GM12878 (cell line): Measurements from ENCODE around the gene NOP16. TPM values are rescaled to one million over a fixed set of nuclear protein-coding genes. Genes with fewer than 3 reads are reported as not detected.

Source experiments
- BRCA1 ChIP-seq: IDR thresholded peaks from 2 replicates; pipeline ENCODE4 v1.6.1; 2011; ENCODE audit warnings: low read depth, low read length, improper control_type of control experiment
- CBX3 ChIP-seq: fragments of 200-600 bp; sonication (generic); IDR thresholded peaks from 2 replicates; pipeline ENCODE4 v1.6.1; 2016; ENCODE audit warnings: low read depth, borderline replicate concordance
- CBX5 ChIP-seq: sonication (generic); IDR thresholded peaks from 2 replicates; pipeline ENCODE4 v1.6.1; 2016; ENCODE audit warnings: low read depth, moderate library complexity, mild to moderate bottlenecking, inconsistent platforms
- CHD1 ChIP-seq: IDR thresholded peaks from 2 replicates; pipeline ENCODE4 v1.6.1; 2012; ENCODE audit warnings: low read depth, low read length, improper control_type of control experiment
- CHD2 ChIP-seq: IDR thresholded peaks from 2 replicates; pipeline ENCODE4 v1.6.1; 2011; ENCODE audit warnings: low read depth, low read length, improper control_type of control experiment, borderline replicate concordance
- CHD4 ChIP-seq: fragments of 200-600 bp; sonication (generic); IDR thresholded peaks from 2 replicates; pipeline ENCODE4 v1.6.1; 2016; ENCODE audit warnings: mild to moderate bottlenecking
- CUX1 ChIP-seq: IDR thresholded peaks from 2 replicates; pipeline ENCODE4 v1.6.1; 2012; ENCODE audit warnings: improper control_type of control experiment, low read depth, low read length; ENCODE audit not compliant: insufficient replicate concordance
- HDAC6 ChIP-seq: fragments of 200-600 bp; sonication (generic); IDR thresholded peaks from one replicate; pipeline ENCODE4 v1.8.0; 2017; ENCODE audit warnings: antibody characterized with exemption; ENCODE audit not compliant: unreplicated experiment
- JUNB ChIP-seq: IDR thresholded peaks from 2 replicates; pipeline ENCODE4 v1.6.1; 2016; ENCODE audit warnings: antibody characterized with exemption, mild to moderate bottlenecking
- KLF5 ChIP-seq: fragments of 450-650 bp; IDR thresholded peaks from 2 replicates; pipeline ENCODE4 v1.6.1; 2014; ENCODE audit warnings: mild to moderate bottlenecking; ENCODE audit not compliant: partially characterized antibody
- MTA2 ChIP-seq: fragments of 450-650 bp; IDR thresholded peaks from 2 replicates; pipeline ENCODE4 v1.6.1; 2016; ENCODE audit warnings: low read depth, mild to moderate bottlenecking, moderate library complexity
- NR2C1 ChIP-seq: fragments of 450-650 bp; IDR thresholded peaks from 2 replicates; pipeline ENCODE4 v1.6.1; 2017; ENCODE audit warnings: antibody characterized with exemption, mild to moderate bottlenecking, moderate library complexity
- PAX8 ChIP-seq: fragments of 450-650 bp; IDR thresholded peaks from 2 replicates; pipeline ENCODE4 v1.6.1; 2017; ENCODE audit warnings: mild to moderate bottlenecking, moderate library complexity
- RAD21 ChIP-seq: IDR thresholded peaks from 2 replicates; pipeline ENCODE4 v1.6.1; 2011; ENCODE audit warnings: mild to moderate bottlenecking, low read depth, low read length, moderate library complexity; ENCODE audit not compliant: insufficient read depth
- RBBP5 ChIP-seq: fragments of 200-600 bp; sonication (generic); conservative IDR thresholded peaks from 2 replicates; pipeline ENCODE4 v1.6.1; 2016
- RCOR1 ChIP-seq: conservative IDR thresholded peaks from 2 replicates; pipeline ENCODE4 v1.6.1; 2012; ENCODE audit warnings: low read depth, low read length, improper control_type of control experiment
- RFX5 ChIP-seq: IDR thresholded peaks from 2 replicates; pipeline ENCODE4 v1.6.1; 2011; ENCODE audit warnings: low read depth, low read length, improper control_type of control experiment
- SP1 ChIP-seq: IDR thresholded peaks from one replicate; pipeline ENCODE4 v1.6.1; 2011; ENCODE audit warnings: low read depth, low read length
- STAT1 ChIP-seq: fragments of 450-650 bp; conservative IDR thresholded peaks from 2 replicates; pipeline ENCODE4 v1.6.1; 2014; ENCODE audit warnings: antibody characterized with exemption, mild to moderate bottlenecking
- SUPT20H ChIP-seq: IDR thresholded peaks from 2 replicates; pipeline ENCODE4 v1.6.1; 2011; ENCODE audit warnings: low read depth, mild to moderate bottlenecking, low read length, moderate library complexity, borderline replicate concordance; ENCODE audit not compliant: control insufficient read depth
- TARDBP ChIP-seq: IDR thresholded peaks from 2 replicates; pipeline ENCODE4 v1.6.1; 2016; ENCODE audit warnings: borderline replicate concordance
- ZBTB11 ChIP-seq: fragments of 450-650 bp; formaldehyde crosslinking; IDR thresholded peaks from 2 replicates; pipeline ENCODE4 v1.5.0; 2022; ENCODE audit warnings: mild to moderate bottlenecking, missing genetic modification characterization
- polyA plus RNA-seq, 11 experiments: library from polyadenylated mRNA; depleted of rRNA in 4 of 11; unstranded in 6 of 11; stranded (reverse) in 5 of 11; fragments of >200 nt; fragmentation: Nextera tagmentation in 4 of 11; fragmentation: Illumina TruSeq in 1 of 11; extraction: Ambion mirVana in 4 of 11; extraction: Trizol in 1 of 11; gene quantifications; 1 replicate in 1 of 11; 2 replicates in 10 of 11; pipeline versions ENCODE4 v1.2.1 to v1.2.3, GENCODE V29; 2011 to 2016; ENCODE audit warnings: inconsistent platforms in 2 of 11, missing spikeins in 2 of 11, low read depth in 1 of 11
- total RNA-seq, 4 experiments: library from RNA; depleted of rRNA in 3 of 4; stranded (reverse); fragments of >200 nt in 3 of 4; fragmentation: Illumina TruSeq in 1 of 4; extraction: Trizol in 1 of 4; gene quantifications; 2 replicates each; pipeline versions ENCODE4 v1.2.1 to v1.2.3, GENCODE V29; 2013 to 2021

Gene NOP16
- total and polyA plus RNA-seq, 10 of the 15 experiments (the other 5 are each of a cell fraction or from before 2014, with no cell fraction given), result 50.3 to 276 (median 116) TPM

GRCh38 chr5:176415952-176416924 lies 27.8 kb upstream of the NOP16 start, which contains the start of gene CLTB (continued):
- TF ChIP-seq CUX1, result no peak
- peak; percentile 65 for TF ChIP-seq SP1
- TF ChIP-seq RCOR1, result no peak
- TF ChIP-seq CBX5, result no peak
- TF ChIP-seq RBBP5, result no peak
- TF ChIP-seq BRCA1, result no peak
- TF ChIP-seq CBX3, result no peak
- TF ChIP-seq STAT1, result 0 out of 2 replicates have a peak, but pooled peaks have one; percentile 40
- no peak for TF ChIP-seq TARDBP
- no peak for TF ChIP-seq HDAC6
- TF ChIP-seq NR2C1, result peak; percentile 32; the same call in 1 of the 2 replicates
- TF ChIP-seq SUPT20H, result no peak
- TF ChIP-seq RFX5, result no peak
- no peak for TF ChIP-seq PAX8
- TF ChIP-seq KLF5, result peak; percentile 67
- 0 out of 2 replicates have a peak, but pooled peaks have one; percentile 33 for TF ChIP-seq ZBTB11 (CRISPR knock-in tag)
- no peak for TF ChIP-seq JUNB
- no peak for TF ChIP-seq CHD2
- TF ChIP-seq RAD21, result peak; percentile 79
- no peak for TF ChIP-seq CHD4
- TF ChIP-seq CHD1, result no peak
- no peak for TF ChIP-seq MTA2
